Measurements from ENCODE around the gene YTHDF2. TPM values are rescaled to one million over a fixed set of nuclear protein-coding genes. Genes with fewer than 3 reads are reported as not detected.
"Not testable (repeated sequence)": the region's sequence is repeated elsewhere in the genome, so short reads cannot be mapped to it uniquely, and the experiment has no call there.

The YTHDF2 gene
- total RNA-seq, 1 experiment from 2014 or later, result 51.5 TPM

DNA sequence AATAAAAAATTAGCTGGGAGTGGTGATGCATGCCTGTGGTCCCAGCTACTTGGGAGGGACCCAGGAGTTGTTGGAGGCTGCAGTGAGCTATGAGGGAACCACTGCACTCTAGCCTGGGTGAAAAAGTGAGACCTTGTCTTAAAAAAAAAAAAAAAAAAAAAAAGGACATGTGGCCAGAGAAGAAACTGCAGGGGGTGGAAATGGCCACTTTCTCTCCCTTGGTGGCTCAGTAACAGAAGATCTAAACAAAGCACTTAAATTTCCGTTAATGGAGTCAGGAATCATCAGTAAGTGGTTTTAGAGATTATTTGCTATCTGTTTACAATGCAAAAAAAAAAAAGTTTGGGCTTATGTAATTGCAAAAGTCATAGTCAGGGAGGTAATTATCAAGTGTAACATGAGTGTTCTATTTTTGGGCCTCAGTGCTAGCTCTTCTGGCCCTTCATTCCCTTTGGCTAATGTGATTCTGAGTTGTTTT, 55.9 kb downstream of the YTHDF2 start:
- Mint-ChIP-seq H3K9me3 (ENCODE audit: unreplicated experiment) (no peaks in the 10 kb centered on the region), H3K4me3 (ENCODE audit: unreplicated experiment) (no peak overlapping the region), H3K27ac (ENCODE audit: unreplicated experiment) (no peak overlapping the region), H3K36me3 (ENCODE audit: insufficient read depth, unreplicated experiment) (no peaks in the 10 kb centered on the region), H3K4me1 (ENCODE audit: low read depth, unreplicated experiment) (no peaks in the 10 kb centered on the region), H3K27me3 (ENCODE audit: insufficient read depth, unreplicated experiment) (no peaks in the 10 kb centered on the region)
- no peak for DNase-seq
- H3K27me3 ChIP-seq (replicated peaks; ENCODE audit: control insufficient read depth, insufficient read depth, low read length), result no peaks in the 10 kb centered on the region
- TF ChIP-seq, protein P1, sequence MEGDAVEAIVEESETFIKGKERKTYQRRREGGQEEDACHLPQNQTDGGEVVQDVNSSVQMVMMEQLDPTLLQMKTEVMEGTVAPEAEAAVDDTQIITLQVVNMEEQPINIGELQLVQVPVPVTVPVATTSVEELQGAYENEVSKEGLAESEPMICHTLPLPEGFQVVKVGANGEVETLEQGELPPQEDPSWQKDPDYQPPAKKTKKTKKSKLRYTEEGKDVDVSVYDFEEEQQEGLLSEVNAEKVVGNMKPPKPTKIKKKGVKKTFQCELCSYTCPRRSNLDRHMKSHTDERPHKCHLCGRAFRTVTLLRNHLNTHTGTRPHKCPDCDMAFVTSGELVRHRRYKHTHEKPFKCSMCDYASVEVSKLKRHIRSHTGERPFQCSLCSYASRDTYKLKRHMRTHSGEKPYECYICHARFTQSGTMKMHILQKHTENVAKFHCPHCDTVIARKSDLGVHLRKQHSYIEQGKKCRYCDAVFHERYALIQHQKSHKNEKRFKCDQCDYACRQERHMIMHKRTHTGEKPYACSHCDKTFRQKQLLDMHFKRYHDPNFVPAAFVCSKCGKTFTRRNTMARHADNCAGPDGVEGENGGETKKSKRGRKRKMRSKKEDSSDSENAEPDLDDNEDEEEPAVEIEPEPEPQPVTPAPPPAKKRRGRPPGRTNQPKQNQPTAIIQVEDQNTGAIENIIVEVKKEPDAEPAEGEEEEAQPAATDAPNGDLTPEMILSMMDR (IDR thresholded peaks at IDR 0.05; ENCODE audit: insufficient read depth in 1 of 2, low read depth in 1 of 2, low read length in 1 of 2, severe bottlenecking in 1 of 2, unreplicated experiment in 1 of 2), result no peak
- intact Hi-C loops (cut with micrococcal nuclease; ENCODE audit: unreplicated experiment), result no loop called here
- H3K4me1 ChIP-seq, result no peaks in the 10 kb centered on the region
- no TSS peak for BruUV-seq (replicated peaks)
- H3K9me3 ChIP-seq, result no peaks in the 10 kb centered on the region
- H3K4me3 ChIP-seq (ENCODE audit: low read depth, low read length), result no peak overlapping the region
- ChIA-PET CTCF (interaction anchor here (0.6 to 0.9 kb wide), 4 partner anchors 8 to 1737 kb away, joined by 3 to 4 read pairs (median 3); no protein-coding TSS in a partner anchor), POLR2A (interaction anchor here (0.6 kb wide), 1 partner anchor 44 kb away, joined by 7 read pairs; no protein-coding TSS in a partner anchor)
- H3K36me3 ChIP-seq (ENCODE audit: control insufficient read depth, insufficient read depth, low read length), result no peaks in the 10 kb centered on the region

DNA sequence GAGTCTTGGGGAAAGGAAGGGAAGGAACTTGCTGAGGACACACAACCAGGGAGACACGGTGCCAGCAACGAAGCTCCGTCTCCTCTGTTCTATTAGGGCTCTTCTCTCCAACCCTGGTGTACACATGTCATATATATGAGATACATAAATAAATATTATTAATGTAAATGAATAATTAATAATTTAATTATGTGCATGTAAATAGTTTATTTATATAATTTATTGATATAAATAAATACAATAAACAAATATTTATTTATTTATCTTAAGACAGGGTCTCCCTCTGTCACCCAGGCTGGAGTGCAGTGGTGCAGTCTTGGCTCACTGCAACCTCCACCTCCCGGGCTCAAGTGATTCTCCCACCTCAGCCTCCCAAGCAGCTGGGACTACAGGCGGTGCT, 57.8 kb downstream of the YTHDF2 start:
- H3K4me1 ChIP-seq; H3K27ac Mint-ChIP-seq (ENCODE audit: unreplicated experiment); H3K4me3 Mint-ChIP-seq (ENCODE audit: unreplicated experiment); H3K4me3 ChIP-seq (ENCODE audit: low read depth, low read length); H3K9me3 ChIP-seq; H3K36me3 Mint-ChIP-seq (ENCODE audit: insufficient read depth, unreplicated experiment); H3K27me3 Mint-ChIP-seq (ENCODE audit: insufficient read depth, unreplicated experiment); H3K9me3 Mint-ChIP-seq (ENCODE audit: unreplicated experiment); intact Hi-C loops (cut with micrococcal nuclease; ENCODE audit: unreplicated experiment); H3K36me3 ChIP-seq (ENCODE audit: control insufficient read depth, insufficient read depth, low read length); H3K27me3 ChIP-seq (replicated peaks; ENCODE audit: control insufficient read depth, insufficient read depth, low read length); H3K4me1 Mint-ChIP-seq (ENCODE audit: low read depth, unreplicated experiment); POLR2A ChIA-PET; DNase-seq; BruUV-seq (replicated peaks): not testable (repeated sequence)
- CTCF ChIA-PET, result interaction anchor here (0.7 kb wide), 1 partner anchor 81 kb away, joined by 3 read pairs; no protein-coding TSS in a partner anchor

DNA sequence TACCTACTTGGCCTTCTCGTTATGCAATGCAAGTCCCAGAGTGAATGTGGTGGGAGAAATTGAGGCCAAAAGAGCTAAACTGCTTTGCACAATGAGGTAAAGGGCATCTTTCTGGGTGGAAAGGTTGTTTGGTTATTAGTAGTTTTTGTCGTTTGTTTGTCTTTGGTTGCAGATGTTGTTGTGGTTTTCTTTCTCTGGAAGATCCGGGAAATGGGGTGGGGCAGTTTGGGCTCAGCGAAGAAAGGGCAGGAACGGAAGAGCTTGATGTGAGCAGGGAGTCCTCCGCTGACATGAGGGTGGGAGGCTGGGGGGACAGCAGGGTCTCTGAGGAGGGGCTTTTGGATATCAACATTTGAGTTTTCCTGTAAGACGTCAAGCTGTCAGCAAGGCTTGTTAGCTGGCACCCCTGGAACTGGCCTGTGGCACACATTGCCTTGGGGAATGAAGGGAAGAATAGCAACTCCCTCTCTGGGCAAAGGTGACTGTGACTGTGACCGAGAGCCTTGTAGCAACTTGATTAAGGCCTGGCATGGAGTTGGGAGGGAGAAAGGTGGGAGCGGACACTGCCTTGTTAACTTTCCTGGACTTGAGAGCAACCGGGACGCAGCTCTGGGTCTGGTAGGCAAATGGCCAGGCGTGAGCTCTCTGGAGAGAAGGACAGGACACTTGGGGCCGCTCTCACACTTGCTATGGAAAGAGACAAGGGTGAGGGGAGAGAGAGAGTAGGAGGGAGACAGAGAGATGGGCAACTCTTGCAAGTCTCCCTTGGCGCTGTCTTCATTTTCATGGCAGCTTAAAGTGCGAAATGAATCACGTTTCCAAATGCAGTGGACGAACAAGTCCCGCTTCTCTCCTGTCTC, 59.8 kb downstream of the YTHDF2 start:
- no peaks in the 10 kb centered on the region for H3K4me1 ChIP-seq
- H3K27ac Mint-ChIP-seq (ENCODE audit: unreplicated experiment), result no peak overlapping the region
- H3K9me3 ChIP-seq, result no peaks in the 10 kb centered on the region
- no peaks in the 10 kb centered on the region for H3K36me3 Mint-ChIP-seq (ENCODE audit: insufficient read depth, unreplicated experiment)
- H3K4me1 Mint-ChIP-seq (ENCODE audit: low read depth, unreplicated experiment), result no peaks in the 10 kb centered on the region
- H3K4me3 ChIP-seq (ENCODE audit: low read depth, low read length), result no peak overlapping the region
- CTCF ChIA-PET, result interaction anchor here (0.7 to 1.8 kb wide), 2 partner anchors 79 to 80 kb away, joined by 3 to 8 read pairs; no protein-coding TSS in a partner anchor
- intact Hi-C loops (cut with micrococcal nuclease; ENCODE audit: unreplicated experiment), result no loop called here
- H3K9me3 Mint-ChIP-seq (ENCODE audit: unreplicated experiment), result no peaks in the 10 kb centered on the region
- no TSS peak for BruUV-seq (replicated peaks)
- TF ChIP-seq, protein P1 (IDR thresholded peaks at IDR 0.05; ENCODE audit: insufficient read depth in 1 of 2, low read depth in 1 of 2, low read length in 1 of 2, severe bottlenecking in 1 of 2, unreplicated experiment in 1 of 2), result no peak
- POLR2A ChIA-PET, result no interaction called here
- H3K27me3 ChIP-seq (replicated peaks; ENCODE audit: control insufficient read depth, insufficient read depth, low read length), result no peaks in the 10 kb centered on the region
- DNase-seq, result no peak
- no peaks in the 10 kb centered on the region for H3K27me3 Mint-ChIP-seq (ENCODE audit: insufficient read depth, unreplicated experiment)
- H3K4me3 Mint-ChIP-seq (ENCODE audit: unreplicated experiment), result no peak overlapping the region
- H3K36me3 ChIP-seq (ENCODE audit: control insufficient read depth, insufficient read depth, low read length), result no peaks in the 10 kb centered on the region
